ENCODE results near the gene KRT81. TPM values are rescaled to one million over a fixed set of nuclear protein-coding genes. Genes with fewer than 3 reads are reported as not detected.
"Not testable (repeated sequence)": the region's sequence is repeated elsewhere in the genome, so short reads cannot be mapped to it uniquely, and the experiment has no call there.

Gene KRT81
- total RNA-seq, 1 donor from 2014 or later, result not detected

- peak in 1 of 2 donors; percentile 30 for DNase-seq (ENCODE audit: low spot score in 2 of 2)
- no peaks in the 10 kb centered on the region for H3K36me3 ChIP-seq
- H3K4me3 ChIP-seq, result no peak overlapping the region
- H3K27me3 ChIP-seq, result no peaks in the 10 kb centered on the region
- no peak overlapping the region for H3K27ac ChIP-seq
- no peaks in the 10 kb centered on the region for H3K9me3 ChIP-seq
- no peak for TF ChIP-seq CTCF (IDR thresholded peaks at IDR 0.05)
- intact Hi-C loops (cut with DNase I), result no loop called here
- H3K4me1 ChIP-seq, result no peaks in the 10 kb centered on the region
Measured at GRCh38 chr12:52317468-52318052, 26.2 kb upstream of the KRT81 start.

- peak in 1 of 2 donors; percentile 46 for DNase-seq (ENCODE audit: low spot score in 2 of 2)
- H3K4me1 ChIP-seq, result no peaks in the 10 kb centered on the region
- H3K9me3 ChIP-seq, result no peaks in the 10 kb centered on the region
- H3K36me3 ChIP-seq, result no peaks in the 10 kb centered on the region
- no peak overlapping the region for H3K4me3 ChIP-seq
- no peak overlapping the region for H3K27ac ChIP-seq
- TF ChIP-seq CTCF (IDR thresholded peaks at IDR 0.05), result no peak
- intact Hi-C loops (cut with DNase I), result no loop called here
- no peaks in the 10 kb centered on the region for H3K27me3 ChIP-seq
Measured at GRCh38 chr12:52316701-52317100, 25.4 kb upstream of the KRT81 start.

GRCh38 chr12:52316290-52316689 is 25.0 kb upstream of the KRT81 start:
- Histone ChIP-seq H3K9me3 (no peaks in the 10 kb centered on the region), H3K4me3 (no peak overlapping the region), H3K4me1 (no peaks in the 10 kb centered on the region), H3K36me3 (no peaks in the 10 kb centered on the region), H3K27me3 (no peaks in the 10 kb centered on the region), H3K27ac (no peak overlapping the region)
- no peak for TF ChIP-seq CTCF (IDR thresholded peaks at IDR 0.05)
- intact Hi-C loops (cut with DNase I), result no loop called here
- DNase-seq (ENCODE audit: low spot score in 2 of 2), result peak in 1 of 2 donors; percentile 41

- H3K9me3 ChIP-seq; H3K27me3 ChIP-seq; H3K4me1 ChIP-seq; H3K4me3 ChIP-seq; intact Hi-C loops (cut with DNase I); H3K27ac ChIP-seq; H3K36me3 ChIP-seq; DNase-seq (ENCODE audit: low spot score in 2 of 2): not testable (repeated sequence)
- peak in 1 of 3 experiments; percentile 15 for TF ChIP-seq CTCF (IDR thresholded peaks at IDR 0.05)
Measured at GRCh38 chr12:52315721-52316120, 24.4 kb upstream of the KRT81 start.

- H3K4me1 ChIP-seq, result no peaks in the 10 kb centered on the region
- H3K9me3 ChIP-seq, result no peaks in the 10 kb centered on the region
- no peak overlapping the region for H3K4me3 ChIP-seq
- H3K36me3 ChIP-seq, result no peaks in the 10 kb centered on the region
- no peak for TF ChIP-seq CTCF (IDR thresholded peaks at IDR 0.05)
- no peak overlapping the region for H3K27ac ChIP-seq
- intact Hi-C loops (cut with DNase I), result no loop called here
- H3K27me3 ChIP-seq, result no peaks in the 10 kb centered on the region
- peak in 1 of 2 donors; percentile 57 for DNase-seq (ENCODE audit: low spot score in 2 of 2)
Measured at GRCh38 chr12:52314511-52314910, 23.2 kb upstream of the KRT81 start.

- intact Hi-C loops (cut with DNase I), result no loop called here
- no peaks in the 10 kb centered on the region for H3K36me3 ChIP-seq
- H3K27ac ChIP-seq, result no peak overlapping the region
- no peak for TF ChIP-seq CTCF (IDR thresholded peaks at IDR 0.05)
- no peaks in the 10 kb centered on the region for H3K27me3 ChIP-seq
- DNase-seq (ENCODE audit: low spot score in 2 of 2), result peak in 1 of 2 donors; percentile 53
- H3K4me3 ChIP-seq, result no peak overlapping the region
- H3K4me1 ChIP-seq, result no peaks in the 10 kb centered on the region
- H3K9me3 ChIP-seq, result no peaks in the 10 kb centered on the region
Measured at GRCh38 chr12:52313926-52314325, 22.6 kb upstream of the KRT81 start.
